ENCODE measurements around the gene CRIP1. TPM values are rescaled to one million over a fixed set of nuclear protein-coding genes. Genes with fewer than 3 reads are reported as not detected.

The CRIP1 gene
- total and polyA plus RNA-seq, 10 of the 15 experiments (the other 5 are each of a cell fraction or from before 2014, with no cell fraction given), result 66.8 to 259 (median 154) TPM

- DNase-seq (ENCODE audit: low read depth, low spot score) (no peak), ATAC-seq (no peak), FAIRE-seq (no peak)
- Histone ChIP-seq H3K27me3 (replicated peaks in 1 of 2; ENCODE audit: control insufficient read depth in 2 of 2, insufficient read depth in 2 of 2, low read length in 1 of 2) (no peaks in the 10 kb centered on the region), H3K27ac (ENCODE audit: control insufficient read depth, insufficient read depth) (no peak overlapping the region), H3K36me3 (ENCODE audit: control insufficient read depth in 2 of 2, insufficient read depth in 2 of 2, low read length in 1 of 2) (no peaks in the 10 kb centered on the region; a peak in 1 of 4 replicates), H3K79me2 (ENCODE audit: control insufficient read depth, insufficient read depth, low read length) (peaks cover 5% of the 10 kb centered on the region), H2AFZ (ENCODE audit: control insufficient read depth, low read depth, low read length) (no peak overlapping the region), H3K4me1 (ENCODE audit: control insufficient read depth, insufficient read depth, low read length) (peaks cover 7% of the 10 kb centered on the region), H3K4me2 (ENCODE audit: control insufficient read depth, insufficient read depth) (no peak overlapping the region), H4K20me1 (ENCODE audit: control insufficient read depth, insufficient read depth) (no peaks in the 10 kb centered on the region), H3K9ac (ENCODE audit: control insufficient read depth, insufficient read depth, low read length) (no peak overlapping the region), H3K4me3 (no peak overlapping the region), H3K9me3 (replicated peaks; ENCODE audit: control insufficient read depth, insufficient read depth, low read length) (no peaks in the 10 kb centered on the region)
- WGBS (ENCODE audit: insufficient coverage, insufficient replicate concordance, low lambda C conversion rate, missing lambda C conversion rate), result 96% methylated on average over 6 of the region's 6 CpGs
- ChIA-PET POLR2A (no interaction called here), SMC1A (ENCODE audit: uncharacterized antibody, unreplicated experiment) (no interaction called here), RAD21 (ENCODE audit: unreplicated experiment) (no interaction called here), CTCF (interaction anchor here (0.6 kb wide), 1 partner anchor 181 kb away, joined by 3 read pairs; no protein-coding TSS in a partner anchor)
- in situ Hi-C loops (cut with MboI) (no loop called here), intact Hi-C loops (cut with micrococcal nuclease; ENCODE audit: unreplicated experiment) (loop anchor here (5.0 kb wide), 1 partner anchor 33 kb away; the partner anchor contains the start of gene TMEM121)
- BruUV-seq (replicated peaks), result no TSS peak
- TF ChIP-seq SMC3 (IDR thresholded peaks at IDR 0.05; ENCODE audit: borderline replicate concordance, low read length) (no peak), STAT1 (conservative IDR thresholded peaks at IDR 0.05) (no peak), NR2C2 (IDR thresholded peaks at IDR 0.05; ENCODE audit: borderline replicate concordance, control insufficient read depth, insufficient read length, low read depth) (no peak), BHLHE40 (IDR thresholded peaks at IDR 0.05; ENCODE audit: borderline replicate concordance in 1 of 2, low read depth in 2 of 2, low read length in 1 of 2) (no peak), IKZF2 (IDR thresholded peaks at IDR 0.05) (no peak), ZNF687 (IDR thresholded peaks at IDR 0.05) (no peak), RAD51 (IDR thresholded peaks at IDR 0.05) (no peak), SMAD1 (IDR thresholded peaks at IDR 0.05; ENCODE audit: low read depth, partially characterized antibody) (no peak), SKIL (IDR thresholded peaks at IDR 0.05; ENCODE audit: low read depth, poor library complexity, severe bottlenecking) (no peak), RBBP5 (conservative IDR thresholded peaks at IDR 0.05) (no peak)
Observed at GRCh38 chr14:105494606-105494929, 7.9 kb downstream of the CRIP1 start.

All from GM12878 (cell line).